Epithelial cell of esophagus (primary cell): ENCODE results near the gene LTB4R.

ENCODE experiments used
- DNase-seq: peaks from one replicate; pipeline ENCODE4 v3.0.0; 2010; ENCODE audit warnings: low read depth
- H3K4me3 ChIP-seq: 2 replicates; pipeline ENCODE4 v1.5.1; 2011; ENCODE audit warnings: mild to moderate bottlenecking, low read length, control low read depth
- CTCF ChIP-seq: IDR thresholded peaks from 2 replicates; pipeline ENCODE4 v1.5.1; 2011; ENCODE audit warnings: low read depth, mild to moderate bottlenecking, low read length, control low read depth, inconsistent platforms; ENCODE audit not compliant: insufficient read depth; ENCODE audit errors: missing control alignments

Gene LTB4R

GRCh38 chr14:24285351-24285750 is 26.0 kb upstream of the LTB4R start:
- peak; percentile 6 for TF ChIP-seq CTCF
- H3K4me3 ChIP-seq: no peak overlapping the region
- DNase-seq: peak; percentile 47

GRCh38 chr14:24286996-24287395 is 24.3 kb upstream of the LTB4R start:
- no peak for TF ChIP-seq CTCF
- DNase-seq: no peak
- H3K4me3 ChIP-seq: no peak overlapping the region

GRCh38 chr14:24289649-24290280 is 21.5 kb upstream of the LTB4R start:
- DNase-seq: no peak
- TF ChIP-seq CTCF: no peak

GRCh38 chr14:24290746-24291145 is 20.6 kb upstream of the LTB4R start:
- no peak overlapping the region for H3K4me3 ChIP-seq
- no peak for TF ChIP-seq CTCF

More at GRCh38 chr14:24289649-24290280, 21.5 kb upstream of the LTB4R start:
- H3K4me3 ChIP-seq: no peak overlapping the region

GRCh38 chr14:24291446-24292117 is 19.7 kb upstream of the LTB4R start:
- no peak overlapping the region for H3K4me3 ChIP-seq
- DNase-seq: no peak
- TF ChIP-seq CTCF: no peak

More at GRCh38 chr14:24290746-24291145, 20.6 kb upstream of the LTB4R start:
- no peak for DNase-seq

- DNase-seq: no peak
- no peak overlapping the region for H3K4me3 ChIP-seq
- TF ChIP-seq CTCF: no peak
Observed at GRCh38 chr14:24292118-24292807, 19.0 kb upstream of the LTB4R start.
